Measurements from ENCODE around the gene PSMD8.

DNA sequence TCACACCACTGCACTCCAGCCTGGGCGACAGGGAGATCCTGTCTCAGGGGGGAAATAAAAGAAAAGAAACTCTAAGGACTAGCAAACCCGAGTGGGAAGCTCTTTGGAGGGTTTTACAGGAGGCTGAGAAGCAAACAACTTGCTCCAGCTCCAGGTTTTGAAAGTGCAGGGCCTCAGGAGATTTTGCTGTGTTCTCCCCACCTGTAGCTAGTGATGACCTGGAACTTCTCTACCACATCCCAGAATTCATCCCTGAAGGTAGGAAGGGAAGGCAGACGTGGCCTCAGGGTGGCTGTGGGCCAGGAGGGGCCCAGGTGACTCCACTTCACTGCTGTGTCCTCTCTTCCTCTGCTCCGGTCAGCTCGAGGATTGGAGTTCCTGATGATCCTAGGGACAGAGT, 16.3 kb upstream of the PSMD8 start:
- TF ChIP-seq POLR2A (IDR thresholded peaks at IDR 0.05; ENCODE audit: low read depth, low read length) (no peak), POLR2AphosphoS5 (IDR thresholded peaks at IDR 0.05; ENCODE audit: low read depth, low read length) (no peak), TAF1 (IDR thresholded peaks at IDR 0.05; ENCODE audit: borderline replicate concordance, low read depth, low read length) (no peak)

All from GM12892 (cell line).